Chondrocyte (in vitro differentiated cells): ENCODE measurements around the gene HPS3. TPM values are rescaled to one million over a fixed set of nuclear protein-coding genes. Genes with fewer than 3 reads are reported as not detected.

ENCODE experiments used
- DNase-seq: peaks from one replicate; pipeline ENCODE4 v3.0.0; 2021; ENCODE audit warnings: mixed read lengths, low spot score
- H3K27ac Mint-ChIP-seq: one replicate; pipeline ENCODE4 v1.8.0; 2021; ENCODE audit warnings: mild to moderate bottlenecking, moderate library complexity, mixed read lengths; ENCODE audit not compliant: unreplicated experiment
- H3K27me3 Mint-ChIP-seq: 2 replicates; pipeline ENCODE4 v1.8.0; 2021; ENCODE audit warnings: low read depth, mixed read lengths
- H3K36me3 Mint-ChIP-seq: 2 replicates; pipeline ENCODE4 v1.8.0; 2021; ENCODE audit warnings: low read depth, mixed read lengths
- H3K4me1 Mint-ChIP-seq: 2 replicates; pipeline ENCODE4 v1.8.0; 2021; ENCODE audit warnings: low read depth, mild to moderate bottlenecking, mixed read lengths
- H3K4me3 Mint-ChIP-seq: one replicate; pipeline ENCODE4 v1.8.0; 2021; ENCODE audit warnings: mild to moderate bottlenecking, moderate library complexity, mixed read lengths; ENCODE audit not compliant: unreplicated experiment
- H3K9me3 Mint-ChIP-seq: 2 replicates; pipeline ENCODE4 v1.8.0; 2021; ENCODE audit warnings: low read depth, mixed read lengths
- CTCF ChIP-seq: fragments of 200-600 bp; sonication (generic); IDR thresholded peaks from 2 replicates; pipeline ENCODE4 v1.5.0; 2021; ENCODE audit warnings: antibody characterized with exemption, mild to moderate bottlenecking, moderate library complexity
- total RNA-seq: library from RNA; stranded (reverse); gene quantifications from 3 replicates; pipeline ENCODE4 v1.2.1, GENCODE V29; 2021

Gene HPS3
- total RNA-seq, 1 donor from 2014 or later = 16.2 TPM

GRCh38 chr3:149153402-149153801 lies 24.0 kb downstream of the HPS3 start:
- no peak for DNase-seq
- H3K36me3 Mint-ChIP-seq = peaks cover 26% of the 10 kb centered on the region
- no peaks in the 10 kb centered on the region for H3K9me3 Mint-ChIP-seq
- peaks cover 18% of the 10 kb centered on the region for H3K4me1 Mint-ChIP-seq
- no peaks in the 10 kb centered on the region for H3K27me3 Mint-ChIP-seq
- no peak overlapping the region for H3K27ac Mint-ChIP-seq
- TF ChIP-seq CTCF = no peak
- no peak overlapping the region for H3K4me3 Mint-ChIP-seq

- no peak overlapping the region for H3K4me3 Mint-ChIP-seq
These were observed 31.4 kb downstream of the HPS3 start for GRCh38 chr3:149160754-149161300.

GRCh38 chr3:149162007-149162406 lies 32.6 kb downstream of the HPS3 start:
- no peaks in the 10 kb centered on the region for H3K27me3 Mint-ChIP-seq
- no peak for TF ChIP-seq CTCF
- no peak for DNase-seq
- H3K9me3 Mint-ChIP-seq = no peaks in the 10 kb centered on the region
- H3K4me3 Mint-ChIP-seq = no peak overlapping the region
- no peaks in the 10 kb centered on the region for H3K4me1 Mint-ChIP-seq
- peaks cover 29% of the 10 kb centered on the region for H3K36me3 Mint-ChIP-seq
- no peak overlapping the region for H3K27ac Mint-ChIP-seq

More at GRCh38 chr3:149160754-149161300, 31.4 kb downstream of the HPS3 start:
- Mint-ChIP-seq H3K9me3 (no peaks in the 10 kb centered on the region), H3K27ac (no peak overlapping the region), H3K36me3 (peaks cover 32% of the 10 kb centered on the region), H3K4me1 (no peaks in the 10 kb centered on the region), H3K27me3 (no peaks in the 10 kb centered on the region)
- no peak for DNase-seq
- TF ChIP-seq CTCF = no peak

- no peak overlapping the region for H3K27ac Mint-ChIP-seq
- H3K4me1 Mint-ChIP-seq = no peaks in the 10 kb centered on the region
- H3K27me3 Mint-ChIP-seq = no peaks in the 10 kb centered on the region
- no peak overlapping the region for H3K4me3 Mint-ChIP-seq
- no peaks in the 10 kb centered on the region for H3K9me3 Mint-ChIP-seq
- H3K36me3 Mint-ChIP-seq = peaks cover 28% of the 10 kb centered on the region
- no peak for DNase-seq
- no peak for TF ChIP-seq CTCF
These were observed 33.6 kb downstream of the HPS3 start for GRCh38 chr3:149163066-149163465.

GRCh38 chr3:149167898-149168297 lies 38.5 kb downstream of the HPS3 start:
- H3K36me3 Mint-ChIP-seq = peaks cover 29% of the 10 kb centered on the region
- no peaks in the 10 kb centered on the region for H3K9me3 Mint-ChIP-seq
- no peaks in the 10 kb centered on the region for H3K27me3 Mint-ChIP-seq
- TF ChIP-seq CTCF = no peak
- no peak for DNase-seq
- no peak overlapping the region for H3K4me3 Mint-ChIP-seq
- no peaks in the 10 kb centered on the region for H3K4me1 Mint-ChIP-seq
- no peak overlapping the region for H3K27ac Mint-ChIP-seq
